NCI-H446 treated with DMSO at 0.1 percent for 48 hours (cell line): Measurements from ENCODE around the gene SLC66A2.
"Not testable (repeated sequence)": the region's sequence is repeated elsewhere in the genome, so short reads cannot be mapped to it uniquely, and the experiment has no call there.

Source experiments
- DNase-seq: peaks from one replicate; lab custom pipeline; 2025; lab: John Stamatoyannopoulos, UW

Gene SLC66A2

DNA sequence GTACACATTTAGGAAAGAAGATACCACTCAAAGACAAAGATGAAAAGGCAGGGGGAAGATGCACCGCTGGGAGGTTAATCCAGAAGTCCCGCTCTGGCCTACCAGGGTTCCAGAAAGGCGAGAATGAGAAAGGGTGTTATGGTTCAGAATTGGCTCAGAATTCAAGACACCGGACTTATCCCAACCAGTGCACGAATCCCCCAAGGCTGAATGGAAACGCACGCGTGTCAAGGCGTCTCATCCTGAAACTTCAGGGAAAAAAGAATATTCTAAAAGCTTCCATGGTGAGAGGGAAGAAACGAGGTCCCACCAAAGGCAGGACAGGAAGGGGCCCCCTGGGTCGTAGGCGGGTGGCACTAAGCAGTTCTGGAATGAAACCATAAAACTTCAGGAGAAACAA is 71.9 kb downstream of the SLC66A2 start:
- DNase-seq = no peak

DNA sequence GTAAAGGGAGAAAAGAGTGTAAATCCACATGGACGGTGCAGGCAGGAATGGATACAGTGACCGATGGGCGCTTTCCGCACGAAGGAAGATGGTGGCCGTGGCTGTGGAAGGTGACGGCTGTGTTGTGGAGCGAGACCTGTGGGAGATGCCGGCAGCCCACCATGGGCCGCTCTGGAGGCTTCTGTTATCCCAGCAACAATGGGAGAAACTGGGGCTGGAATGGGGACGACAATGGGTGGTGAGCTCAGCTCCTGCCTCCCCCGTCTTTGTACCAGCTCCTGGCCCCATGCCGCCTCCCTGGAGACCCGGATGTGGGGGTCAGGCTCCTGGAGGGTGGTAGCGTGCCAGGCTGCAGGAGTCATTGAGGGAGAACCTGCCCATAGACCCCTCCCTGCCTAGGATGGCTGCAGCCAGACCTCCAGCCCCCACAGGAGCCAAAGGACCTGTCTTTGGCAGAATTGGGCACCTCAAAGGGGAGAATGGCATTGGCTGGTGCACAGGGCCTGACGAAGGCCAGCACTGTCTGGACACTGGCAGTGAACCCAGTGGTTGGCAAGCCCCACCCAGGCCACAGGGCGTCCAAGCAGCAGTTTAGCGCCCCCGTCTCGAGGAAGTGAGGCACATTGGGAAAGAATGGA is 72.6 kb downstream of the SLC66A2 start:
- DNase-seq = no peak

DNA sequence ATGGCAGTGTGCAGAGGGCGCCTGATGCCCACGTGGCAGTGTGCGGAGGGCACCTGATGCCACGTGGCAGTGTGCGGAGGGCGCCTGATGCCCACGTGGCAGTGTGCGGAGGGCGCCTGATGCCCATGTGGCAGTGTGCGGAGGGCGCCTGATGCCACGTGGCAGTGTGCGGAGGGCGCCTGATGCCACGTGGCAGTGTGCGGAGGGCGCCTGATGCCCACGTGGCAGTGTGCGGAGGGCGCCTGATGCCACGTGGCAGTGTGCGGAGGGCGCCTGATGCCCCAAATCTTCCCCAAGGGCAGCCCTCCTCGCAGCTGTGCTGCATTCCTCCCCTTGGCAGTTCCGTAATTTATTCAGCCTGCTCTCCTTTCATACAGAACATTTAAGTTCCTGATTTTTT is 73.2 kb downstream of the SLC66A2 start:
- not testable (repeated sequence) for DNase-seq

DNA sequence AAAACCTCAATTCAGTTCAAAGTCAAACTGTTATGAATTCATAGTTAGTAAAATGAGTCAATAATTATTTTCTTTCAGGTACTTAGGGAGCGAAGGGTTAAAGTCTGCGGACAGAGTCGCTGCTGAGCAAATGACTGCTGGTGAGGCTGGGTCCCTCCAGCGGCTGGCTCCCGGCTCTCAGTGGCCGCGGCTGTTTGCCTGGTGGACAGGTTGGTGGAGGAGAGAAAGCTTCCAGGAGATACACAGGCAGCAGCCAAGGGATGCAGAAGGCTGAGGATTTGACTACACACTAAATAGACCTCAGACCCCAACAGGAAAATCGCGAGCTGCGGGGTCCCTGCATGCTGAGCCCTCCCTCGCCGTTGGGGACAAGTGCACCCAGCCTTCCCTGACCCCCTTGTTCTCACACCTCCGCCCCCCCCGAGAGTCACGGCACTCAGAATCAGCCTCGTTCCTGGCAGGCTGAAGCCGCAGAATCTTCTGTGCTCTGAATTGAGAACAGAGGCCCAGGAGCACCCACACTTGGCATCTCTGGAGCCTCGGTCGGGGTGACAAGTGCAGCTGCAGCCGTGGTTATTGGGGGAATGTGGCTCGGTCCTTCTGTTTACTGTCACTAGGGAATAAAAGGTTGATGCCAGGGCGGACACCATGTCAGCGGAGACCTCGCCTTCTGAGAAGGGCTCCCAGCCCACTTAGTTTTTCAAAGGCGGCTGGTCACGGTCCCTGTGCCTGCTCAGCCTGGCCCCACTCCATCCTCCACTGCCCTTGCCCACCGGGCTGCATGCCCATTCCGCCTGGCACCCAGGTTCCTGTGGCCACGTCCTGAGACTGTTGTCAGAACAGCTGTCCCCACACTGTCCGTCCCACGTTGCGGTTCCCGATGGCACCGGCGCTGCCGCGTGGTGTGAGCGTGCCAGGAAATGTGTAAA is 74.0 kb downstream of the SLC66A2 start:
- DNase-seq = no peak

DNA sequence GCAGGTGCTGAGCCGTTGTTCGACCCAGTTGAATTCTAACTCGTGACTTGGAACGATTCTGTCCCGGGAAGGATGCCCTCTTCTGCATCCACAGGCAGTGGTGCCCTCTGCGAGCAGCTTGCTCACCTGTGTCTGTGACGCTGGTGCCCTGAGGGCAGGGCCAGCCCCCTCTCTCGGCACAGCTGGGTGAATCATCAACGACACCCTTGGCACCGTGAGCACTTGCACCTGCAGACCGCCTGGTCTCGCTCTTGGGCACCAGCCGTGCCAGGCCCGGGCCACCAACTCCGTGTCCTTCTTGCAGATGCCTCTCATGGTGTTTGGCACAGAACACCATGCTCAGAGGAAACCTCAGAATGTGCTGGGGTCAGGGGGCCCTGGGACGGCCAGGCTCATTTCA is 75.0 kb downstream of the SLC66A2 start:
- DNase-seq = no peak

DNA sequence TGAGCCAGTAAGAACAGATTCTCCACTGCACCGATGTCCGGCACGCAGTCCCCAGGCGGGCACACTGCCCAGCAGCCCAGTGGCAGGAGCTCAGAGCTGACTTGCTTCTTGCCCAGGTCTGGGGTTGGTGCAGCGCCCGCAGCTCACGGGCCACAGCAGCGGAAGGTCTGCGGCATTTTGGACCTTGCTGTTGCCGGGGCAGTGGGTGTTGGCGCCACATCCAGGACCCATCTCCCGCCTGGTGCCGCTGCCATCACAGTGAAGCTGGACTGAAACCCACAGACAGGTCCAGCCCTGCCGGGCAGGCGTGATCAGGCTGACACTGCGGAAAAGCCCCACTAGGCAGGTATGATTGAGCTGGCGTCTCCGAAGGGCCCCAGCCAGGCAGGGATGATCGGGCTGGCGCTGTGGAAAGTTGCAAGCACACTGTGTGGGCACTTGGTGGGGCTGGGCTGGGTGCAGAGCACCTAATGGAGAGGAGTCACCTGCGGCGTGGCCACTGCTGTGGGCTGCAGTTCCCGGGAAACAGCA is 75.5 kb downstream of the SLC66A2 start:
- no peak for DNase-seq

DNA sequence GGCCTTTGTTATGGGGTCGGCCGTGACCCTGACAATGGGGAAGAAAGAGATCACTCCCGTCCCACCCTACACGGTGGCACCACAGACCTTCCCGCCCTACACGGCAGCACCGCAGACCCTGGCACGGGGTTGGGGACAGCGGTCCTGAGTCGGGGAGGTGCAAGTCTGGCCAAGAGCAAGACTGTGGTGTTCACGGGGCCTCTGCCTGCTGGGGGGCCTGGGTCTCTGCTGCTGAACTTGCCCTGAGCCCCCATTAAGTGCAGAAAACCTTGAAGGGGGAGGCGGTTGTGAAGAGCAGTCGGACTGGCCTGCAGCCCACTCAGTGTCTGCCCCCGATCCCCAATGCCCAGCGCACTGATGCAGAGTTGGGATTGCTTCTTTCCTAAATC is 75.9 kb downstream of the SLC66A2 start:
- no peak for DNase-seq

DNA sequence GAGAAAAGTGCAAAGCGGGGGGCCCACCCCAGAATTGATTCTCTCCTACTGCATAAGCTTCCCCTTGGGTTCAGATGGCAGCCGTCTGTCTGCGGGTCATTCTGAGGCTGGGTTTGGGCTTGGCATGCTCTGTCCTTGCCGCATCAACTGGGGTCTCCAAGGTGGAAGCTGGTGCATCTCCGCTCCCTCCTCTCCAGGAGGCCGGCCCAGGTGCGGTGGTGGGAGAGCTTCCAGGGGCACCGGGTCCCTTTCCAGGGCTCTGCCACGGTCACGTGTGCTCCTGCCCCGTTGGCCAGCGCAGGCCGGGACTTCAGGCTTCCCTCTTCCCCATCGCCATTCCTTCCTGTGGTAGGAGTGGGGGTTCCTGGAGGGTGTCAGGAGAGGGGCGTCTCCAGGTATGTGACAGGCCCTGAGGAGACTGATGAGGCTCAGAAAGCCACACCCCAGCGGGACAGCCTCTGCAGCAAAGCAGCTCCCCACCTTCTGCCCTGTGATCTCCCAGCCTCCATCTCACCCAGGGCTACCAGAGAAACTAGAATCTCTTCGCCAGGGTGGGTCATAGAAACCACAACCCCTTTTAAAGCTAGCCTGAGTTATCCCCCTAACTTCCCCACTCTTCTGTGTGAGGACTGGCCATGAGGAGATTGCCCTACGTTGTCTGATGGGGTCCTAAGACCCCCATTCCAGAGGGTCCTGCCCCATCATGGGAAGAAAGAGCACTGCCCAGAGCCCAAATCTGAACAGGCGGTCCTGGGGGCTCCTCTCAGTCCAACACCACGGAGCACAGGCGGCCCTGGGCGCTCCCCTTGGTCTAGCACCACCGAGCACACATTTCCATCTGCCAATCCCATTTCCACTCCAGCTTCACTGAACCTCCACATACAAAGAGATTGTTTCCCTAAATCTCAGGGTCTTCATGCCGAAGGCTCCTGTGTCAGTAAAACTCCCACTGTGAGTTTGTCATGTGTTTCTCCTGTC is 76.6 kb downstream of the SLC66A2 start:
- no peak for DNase-seq

DNA sequence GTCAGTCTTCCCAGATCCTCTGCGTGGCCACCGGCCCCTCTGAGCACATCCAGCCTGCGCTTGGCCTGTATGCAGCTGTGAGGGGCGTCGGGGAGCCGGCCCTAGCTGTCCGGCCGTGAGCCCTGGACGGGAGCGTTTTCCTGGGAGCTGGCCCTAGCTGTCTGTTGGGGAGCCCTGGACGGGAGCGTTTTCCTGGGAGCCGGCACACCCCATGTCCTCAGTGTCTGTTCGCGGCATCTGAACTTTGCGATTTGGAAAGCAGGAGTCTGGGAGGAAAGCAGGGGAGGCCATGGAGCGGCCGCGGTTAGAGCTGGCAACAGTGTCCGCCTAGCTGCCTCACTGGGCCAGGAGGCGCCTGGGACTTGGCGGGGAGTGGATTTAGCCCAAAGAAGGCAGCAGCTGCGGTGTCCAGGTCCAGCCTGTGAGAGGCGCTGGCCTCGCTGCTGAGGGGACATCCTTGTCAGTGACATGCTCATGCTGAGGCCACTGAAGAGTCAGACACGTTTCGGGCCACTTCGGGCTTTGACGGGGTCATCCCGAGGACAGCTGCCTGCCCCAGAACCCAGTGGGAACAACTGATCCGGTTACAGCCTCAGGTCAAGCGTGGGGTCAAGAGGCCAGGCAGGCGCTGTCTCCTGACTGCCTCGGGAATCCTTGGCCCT is 77.9 kb downstream of the SLC66A2 start:
- DNase-seq = no peak

DNA sequence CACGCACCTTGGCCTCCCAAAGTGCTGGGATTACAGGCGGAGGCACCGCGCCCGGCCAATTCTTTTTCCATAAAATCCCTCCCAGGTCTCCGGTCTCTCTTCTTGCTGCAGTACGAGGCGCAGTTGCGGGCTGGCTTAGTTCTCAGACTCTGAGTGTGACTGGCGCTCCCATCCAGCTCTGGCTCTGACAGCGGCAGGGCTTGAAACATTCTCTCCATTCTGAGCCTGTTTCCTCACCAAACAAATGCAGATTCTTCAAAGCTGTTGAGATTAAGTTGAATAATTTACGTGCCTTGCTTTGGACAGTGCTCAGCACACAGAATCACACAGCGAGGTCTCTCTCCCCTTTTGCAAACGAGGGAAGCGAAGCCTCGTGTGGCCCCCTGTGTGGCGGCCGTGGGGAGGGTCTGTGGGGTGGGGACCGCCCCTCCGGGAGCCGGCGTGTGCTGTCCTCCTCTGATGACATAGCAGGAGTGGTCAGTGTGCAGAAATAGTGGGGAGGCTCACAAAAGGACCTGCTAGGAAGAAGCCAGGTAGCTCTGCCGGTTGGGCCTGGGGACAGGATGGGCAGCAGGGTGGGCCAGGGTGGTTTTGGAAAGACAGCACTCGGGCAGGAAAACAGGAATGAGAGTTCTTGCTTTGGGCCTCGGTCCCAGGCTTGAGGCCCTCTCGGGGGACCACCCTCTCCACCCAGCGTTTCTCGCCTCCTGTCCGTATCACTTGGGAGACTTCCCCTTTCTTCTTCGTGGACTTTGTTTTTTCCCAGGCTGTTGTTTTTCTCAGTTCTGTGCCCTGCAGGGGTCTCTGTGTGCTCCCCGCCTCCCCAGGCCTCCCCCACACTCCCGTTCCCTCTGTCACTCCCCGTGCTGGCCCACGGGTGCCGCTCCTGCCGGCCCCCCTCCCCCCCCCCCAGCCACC is 78.7 kb downstream of the SLC66A2 start:
- DNase-seq = no peak

DNA sequence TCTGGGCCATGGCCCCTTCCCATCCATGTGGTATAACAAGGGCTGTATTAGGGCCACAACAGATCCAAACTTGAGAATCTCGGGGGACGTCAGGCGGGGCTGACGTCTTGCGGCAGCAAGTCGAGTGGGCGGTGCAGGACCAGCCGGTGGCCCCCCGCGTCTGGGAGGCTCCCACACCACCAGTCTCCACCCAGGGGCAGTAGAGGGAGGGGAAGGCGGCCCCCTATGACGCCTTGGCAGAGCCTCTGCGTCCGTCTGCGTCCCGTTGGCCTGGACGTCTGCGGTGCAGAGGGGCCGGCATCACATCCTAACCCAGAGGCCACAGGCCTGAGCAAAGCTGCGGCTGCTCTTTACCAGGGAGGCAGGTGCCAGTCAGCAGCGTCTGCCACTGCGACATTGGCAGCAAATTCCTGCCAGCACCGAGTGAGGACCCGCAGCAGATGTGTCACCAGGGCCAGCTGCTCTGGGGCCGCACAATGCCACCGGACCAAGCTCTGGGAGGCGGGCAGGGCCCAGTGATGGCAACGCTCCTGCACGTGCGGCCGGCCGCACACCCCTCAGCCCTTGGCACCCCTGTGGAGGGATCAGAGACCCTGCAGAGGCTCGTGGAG is 79.9 kb downstream of the SLC66A2 start:
- no peak for DNase-seq

DNA sequence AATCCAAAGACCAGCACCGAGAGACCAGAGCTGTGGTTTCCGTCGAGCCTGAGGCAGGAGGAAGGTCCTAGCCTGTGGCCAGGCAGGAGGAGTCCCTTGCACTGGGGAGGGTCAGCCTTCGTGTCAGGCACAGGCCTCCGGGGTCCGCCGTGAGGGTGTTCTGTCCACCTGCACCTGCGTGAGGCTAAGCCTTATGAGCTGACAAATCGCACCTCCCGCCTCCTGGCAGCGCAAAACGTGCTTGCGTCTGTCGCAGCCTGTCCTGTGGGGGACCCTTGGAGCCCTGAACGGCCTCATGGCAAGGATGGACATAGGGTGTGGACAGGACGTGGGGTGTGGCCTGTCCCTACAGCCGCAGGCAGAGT is 80.4 kb downstream of the SLC66A2 start:
- DNase-seq = no peak

DNA sequence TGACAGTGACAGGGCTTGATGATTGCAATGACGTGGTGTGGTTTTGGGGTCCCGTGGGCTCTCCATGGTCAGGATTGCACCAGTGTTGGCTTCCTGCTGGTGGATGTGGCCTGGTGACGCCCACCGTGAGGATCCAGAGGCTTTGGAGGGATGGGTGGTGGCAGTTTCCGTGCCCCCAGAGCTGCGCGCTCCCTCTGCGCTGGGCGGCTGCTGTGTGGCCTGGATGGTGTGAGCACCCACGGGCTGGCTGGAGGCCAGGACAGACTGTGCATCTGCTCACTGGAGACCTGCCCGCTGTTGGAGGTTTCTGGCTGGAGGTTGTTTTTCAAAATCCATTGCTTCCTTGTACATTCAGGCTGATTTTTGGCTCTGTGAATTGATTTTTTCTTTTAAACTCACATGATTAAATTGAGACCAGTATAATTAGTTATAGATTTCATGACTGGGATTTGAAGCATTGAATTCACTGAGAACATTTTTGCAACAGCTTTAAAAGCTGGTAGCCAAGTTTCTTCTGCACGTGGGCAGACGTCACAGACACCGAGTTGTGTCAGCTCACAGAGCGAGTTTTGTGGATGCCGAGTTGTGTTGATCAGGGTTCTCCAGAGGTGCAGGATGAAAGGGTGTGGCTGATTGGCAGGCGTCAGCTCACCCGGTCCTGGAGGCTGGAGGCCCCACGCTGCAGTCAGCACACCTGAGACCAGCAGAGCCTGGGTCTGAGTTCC is 81.0 kb downstream of the SLC66A2 start:
- no peak for DNase-seq

DNA sequence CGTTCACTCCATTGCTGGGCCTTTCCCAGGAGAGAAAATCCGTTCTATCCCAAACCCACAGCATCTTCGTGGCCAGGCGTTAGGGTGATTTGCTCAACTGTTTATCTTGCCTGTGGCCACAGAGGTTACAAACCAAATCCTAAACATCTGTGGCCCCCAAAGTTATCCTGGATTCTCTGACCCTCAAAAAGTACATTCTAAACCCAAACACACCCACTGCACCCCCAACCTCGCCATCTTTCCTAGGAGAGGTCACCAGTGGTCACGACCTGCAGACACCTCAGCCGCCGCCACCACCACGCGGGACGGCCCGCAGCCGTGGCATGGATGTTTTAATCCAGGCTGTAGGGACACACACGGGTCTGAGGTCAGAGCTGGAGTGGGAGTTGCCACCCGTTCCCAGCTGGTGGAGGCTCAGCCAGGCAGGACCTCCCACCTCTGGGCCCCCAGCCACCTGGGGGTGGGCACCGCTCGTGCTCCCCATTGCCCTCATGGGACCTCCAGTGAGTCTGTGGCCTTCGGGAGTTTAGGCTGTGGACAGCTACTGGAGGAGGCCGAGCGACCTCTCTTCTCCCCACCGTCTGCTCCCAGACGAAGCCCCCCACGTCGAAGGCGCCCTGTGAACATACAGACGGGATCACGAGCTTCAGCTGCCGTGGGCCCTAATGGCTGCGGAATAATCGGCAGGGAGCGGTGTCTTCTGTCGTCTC is 81.7 kb downstream of the SLC66A2 start:
- DNase-seq = no peak

DNA sequence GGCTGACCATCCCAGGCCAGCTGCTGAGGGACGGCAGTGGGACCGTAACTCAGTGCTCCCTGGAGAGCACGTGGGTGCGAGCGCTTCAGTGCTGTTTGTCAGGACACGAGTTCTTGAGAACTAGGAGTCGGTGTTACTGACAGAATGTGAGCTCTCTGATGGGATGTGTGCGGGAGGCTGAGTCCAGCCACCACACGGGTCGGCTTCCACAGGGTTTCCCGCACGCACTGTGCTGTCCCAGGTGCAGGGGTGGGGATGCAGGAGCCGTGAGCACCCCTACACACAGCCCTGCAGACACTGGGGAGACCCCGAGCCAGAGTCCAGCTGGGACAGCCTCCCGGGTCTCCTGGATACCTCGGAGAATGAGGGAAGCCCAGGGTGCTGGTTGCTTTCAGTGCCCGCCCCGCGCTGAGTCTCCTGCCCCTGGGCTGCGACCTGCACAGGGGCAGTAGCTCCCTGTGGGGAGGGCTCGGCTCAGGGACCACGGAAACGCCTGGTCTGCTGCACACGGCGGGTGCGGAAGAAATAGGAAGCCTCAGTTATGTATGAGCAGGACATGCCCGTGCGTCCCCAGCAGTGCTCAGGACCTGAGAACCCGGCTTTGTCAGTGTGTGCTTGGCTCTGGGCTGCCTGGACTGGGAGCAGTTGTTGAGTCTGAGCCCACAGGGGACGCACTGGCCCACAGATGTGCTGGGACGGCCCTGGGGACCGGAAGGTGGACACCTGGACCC is 82.5 kb downstream of the SLC66A2 start:
- no peak for DNase-seq

DNA sequence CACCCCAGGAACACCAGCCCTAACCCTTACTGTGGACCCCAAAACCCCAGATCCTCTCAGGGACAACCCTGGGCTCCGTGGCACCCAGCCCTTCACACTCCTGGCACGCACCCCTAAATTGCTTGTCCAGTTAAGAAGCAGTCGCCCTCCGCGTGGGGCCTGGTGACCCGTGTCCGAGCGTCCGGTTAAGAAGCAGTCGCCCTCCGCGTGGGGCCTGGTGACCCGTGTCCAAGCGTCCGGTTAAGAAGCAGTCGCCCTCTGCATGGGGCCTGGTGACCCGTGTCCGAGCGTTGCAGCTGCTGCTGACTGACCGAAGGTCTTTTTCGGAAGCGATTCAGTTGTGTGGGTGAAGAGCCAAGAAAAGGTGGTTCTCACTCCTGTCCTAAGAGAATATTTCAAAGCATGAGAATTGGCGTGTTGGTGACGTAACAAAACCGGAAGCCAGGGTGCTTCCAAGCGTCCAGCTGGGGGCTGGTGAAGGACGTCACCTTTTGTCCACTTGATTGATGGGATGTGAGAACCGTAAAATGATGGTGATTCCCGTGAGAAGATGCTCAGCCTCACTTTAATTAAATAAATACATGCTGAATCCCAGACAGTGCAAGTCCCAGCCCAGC is 83.2 kb downstream of the SLC66A2 start:
- DNase-seq = no peak

DNA sequence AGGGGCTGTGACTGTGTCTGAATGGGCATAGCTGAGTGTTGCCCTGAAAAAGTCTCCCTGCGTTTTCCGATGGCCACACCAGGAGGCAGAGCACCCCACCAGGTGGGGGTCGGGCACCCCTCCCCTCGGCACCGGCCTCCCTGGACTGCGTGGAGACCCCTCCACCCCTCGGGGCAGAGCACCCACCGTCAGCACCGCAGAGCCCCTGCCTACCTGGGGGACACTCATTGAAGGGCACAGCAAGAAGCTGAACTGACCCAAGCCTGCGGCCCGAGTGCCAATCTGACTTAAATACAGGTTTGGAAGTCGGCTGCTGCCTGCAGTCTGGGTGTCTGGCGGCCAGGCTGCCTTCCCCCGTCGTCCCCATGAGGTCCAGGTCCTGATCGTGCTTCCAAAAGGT is 83.8 kb downstream of the SLC66A2 start:
- DNase-seq = no peak
